PC-3 (cell line): ENCODE data around the gene LGR4.
"Not testable (repeated sequence)": the region's sequence is repeated elsewhere in the genome, so short reads cannot be mapped to it uniquely, and the experiment has no call there.

Experiments
- EZH2 ChIP-seq: fragments of 300-600 bp; sonication (generic); IDR thresholded peaks from one replicate; pipeline ENCODE4 v1.6.1; 2017; ENCODE audit warnings: antibody characterized with exemption, mild to moderate bottlenecking, low read length; ENCODE audit not compliant: unreplicated experiment
- TF ChIP-seq, protein P1 (sequence below): fragments of 300-600 bp; sonication (generic); conservative IDR thresholded peaks from 2 replicates; pipeline ENCODE4 v1.5.1; 2017; ENCODE audit warnings: antibody characterized with exemption, low read depth, mild to moderate bottlenecking, low read length

DNA sequence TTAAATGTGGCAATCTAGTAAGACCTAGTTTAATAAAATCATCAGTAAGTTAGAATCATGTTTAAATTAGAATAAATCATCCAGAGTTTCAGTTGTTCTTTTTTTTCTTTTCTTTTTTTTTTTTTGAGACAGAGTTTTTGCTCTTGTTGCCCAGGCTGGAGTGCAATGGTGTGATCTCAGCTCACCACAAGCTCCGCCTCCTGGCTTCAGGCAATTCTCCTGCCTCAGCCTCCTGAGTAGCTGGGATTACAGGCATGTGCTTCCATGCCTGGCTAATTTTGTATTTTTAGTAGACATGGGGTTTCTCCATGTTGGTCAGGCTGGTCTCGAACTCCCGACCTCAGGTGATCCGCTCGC is 24.4 kb downstream of the LGR4 start:
- TF ChIP-seq, protein P1, sequence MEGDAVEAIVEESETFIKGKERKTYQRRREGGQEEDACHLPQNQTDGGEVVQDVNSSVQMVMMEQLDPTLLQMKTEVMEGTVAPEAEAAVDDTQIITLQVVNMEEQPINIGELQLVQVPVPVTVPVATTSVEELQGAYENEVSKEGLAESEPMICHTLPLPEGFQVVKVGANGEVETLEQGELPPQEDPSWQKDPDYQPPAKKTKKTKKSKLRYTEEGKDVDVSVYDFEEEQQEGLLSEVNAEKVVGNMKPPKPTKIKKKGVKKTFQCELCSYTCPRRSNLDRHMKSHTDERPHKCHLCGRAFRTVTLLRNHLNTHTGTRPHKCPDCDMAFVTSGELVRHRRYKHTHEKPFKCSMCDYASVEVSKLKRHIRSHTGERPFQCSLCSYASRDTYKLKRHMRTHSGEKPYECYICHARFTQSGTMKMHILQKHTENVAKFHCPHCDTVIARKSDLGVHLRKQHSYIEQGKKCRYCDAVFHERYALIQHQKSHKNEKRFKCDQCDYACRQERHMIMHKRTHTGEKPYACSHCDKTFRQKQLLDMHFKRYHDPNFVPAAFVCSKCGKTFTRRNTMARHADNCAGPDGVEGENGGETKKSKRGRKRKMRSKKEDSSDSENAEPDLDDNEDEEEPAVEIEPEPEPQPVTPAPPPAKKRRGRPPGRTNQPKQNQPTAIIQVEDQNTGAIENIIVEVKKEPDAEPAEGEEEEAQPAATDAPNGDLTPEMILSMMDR = not testable (repeated sequence)
- TF ChIP-seq EZH2 = not testable (repeated sequence)
